Body of pancreas (tissue), 4 donors: ENCODE measurements around the gene IL1RAPL1.

Source experiments
- POLR2A ChIP-seq, 3 donors: fragments of 450-650 bp; IDR thresholded peaks; one replicate each; pipeline ENCODE4 v1.6.1; 2016; ENCODE audit warnings: antibody characterized with exemption in 3 of 3, mild to moderate bottlenecking in 2 of 3
- TF ChIP-seq, protein P1 (sequence below), 7 experiments: fragments of 450-650 bp in 4 of 7; fragments of 200-600 bp in 3 of 7; sonication (generic) in 3 of 7; IDR thresholded peaks; one replicate each; pipeline ENCODE4 v1.5.1; 2016 to 2019; ENCODE audit warnings: antibody characterized with exemption in 7 of 7

DNA sequence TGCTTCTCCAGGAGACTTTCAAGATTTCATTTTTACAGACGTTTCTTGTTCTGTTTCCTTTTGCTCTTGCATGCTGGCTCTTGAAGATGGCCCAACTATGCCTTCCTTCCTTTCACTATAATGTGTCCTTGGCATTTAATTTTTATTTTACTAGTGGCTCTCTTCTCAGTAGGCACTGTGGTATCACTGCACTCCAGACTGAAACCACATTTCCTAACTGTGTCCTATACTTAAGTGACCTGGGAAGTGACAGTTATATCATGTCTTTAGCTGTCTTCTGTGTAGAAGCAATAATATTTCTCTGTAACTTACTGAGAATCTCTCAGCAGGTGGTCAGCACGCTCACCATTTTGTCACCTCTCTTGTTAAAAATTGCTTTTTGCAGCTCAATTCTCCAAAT, 168.9 kb downstream of the IL1RAPL1 start:
- TF ChIP-seq, protein P1, sequence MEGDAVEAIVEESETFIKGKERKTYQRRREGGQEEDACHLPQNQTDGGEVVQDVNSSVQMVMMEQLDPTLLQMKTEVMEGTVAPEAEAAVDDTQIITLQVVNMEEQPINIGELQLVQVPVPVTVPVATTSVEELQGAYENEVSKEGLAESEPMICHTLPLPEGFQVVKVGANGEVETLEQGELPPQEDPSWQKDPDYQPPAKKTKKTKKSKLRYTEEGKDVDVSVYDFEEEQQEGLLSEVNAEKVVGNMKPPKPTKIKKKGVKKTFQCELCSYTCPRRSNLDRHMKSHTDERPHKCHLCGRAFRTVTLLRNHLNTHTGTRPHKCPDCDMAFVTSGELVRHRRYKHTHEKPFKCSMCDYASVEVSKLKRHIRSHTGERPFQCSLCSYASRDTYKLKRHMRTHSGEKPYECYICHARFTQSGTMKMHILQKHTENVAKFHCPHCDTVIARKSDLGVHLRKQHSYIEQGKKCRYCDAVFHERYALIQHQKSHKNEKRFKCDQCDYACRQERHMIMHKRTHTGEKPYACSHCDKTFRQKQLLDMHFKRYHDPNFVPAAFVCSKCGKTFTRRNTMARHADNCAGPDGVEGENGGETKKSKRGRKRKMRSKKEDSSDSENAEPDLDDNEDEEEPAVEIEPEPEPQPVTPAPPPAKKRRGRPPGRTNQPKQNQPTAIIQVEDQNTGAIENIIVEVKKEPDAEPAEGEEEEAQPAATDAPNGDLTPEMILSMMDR (IDR thresholded peaks at IDR 0.05) = no peak
- TF ChIP-seq POLR2A (IDR thresholded peaks at IDR 0.05) = no peak
